ENCODE measurements around the gene POLR1E.

- TF ChIP-seq POLR2AphosphoS5 (IDR thresholded peaks at IDR 0.05; ENCODE audit: borderline replicate concordance, low read depth, low read length) (no peak), EZH2 (IDR thresholded peaks at IDR 0.05) (no peak)
Measured at GRCh38 chr9:37534412-37534811, 48.7 kb downstream of the POLR1E start.

All from SK-N-MC (cell line).